Activated naive CD8-positive, alpha-beta T cell treated with anti-CD3 and anti-CD28 coated beads for 36 hours (primary cell): Measurements from ENCODE around the gene SPN. TPM values are rescaled to one million over a fixed set of nuclear protein-coding genes. Genes with fewer than 3 reads are reported as not detected.
A peak's percentile ranks its signal among the peaks of the same experiment; 100 is the strongest.
"Not testable (repeated sequence)": the region's sequence is repeated elsewhere in the genome, so short reads cannot be mapped to it uniquely, and the experiment has no call there.

ENCODE experiments used
- DNase-seq: peaks from one replicate; pipeline ENCODE4 v3.0.0; 2021
- H3K27ac Mint-ChIP-seq: one replicate; pipeline ENCODE4 v1.8.0; 2022; ENCODE audit warnings: mild to moderate bottlenecking, moderate library complexity, mixed read lengths
- H3K27me3 Mint-ChIP-seq: one replicate; pipeline ENCODE4 v1.8.0; 2022; ENCODE audit warnings: mild to moderate bottlenecking, mixed read lengths
- H3K36me3 Mint-ChIP-seq: one replicate; pipeline ENCODE4 v1.8.0; 2021; ENCODE audit warnings: mild to moderate bottlenecking, mixed read lengths
- H3K4me1 Mint-ChIP-seq: one replicate; pipeline ENCODE4 v1.8.0; 2021; ENCODE audit warnings: mixed read lengths
- H3K4me3 Mint-ChIP-seq: one replicate; pipeline ENCODE4 v1.8.0; 2022; ENCODE audit warnings: mild to moderate bottlenecking, moderate library complexity, mixed read lengths
- H3K9me3 Mint-ChIP-seq: one replicate; pipeline ENCODE4 v1.8.0; 2022; ENCODE audit warnings: mixed read lengths
- total RNA-seq, 2 experiments: library from RNA; stranded (reverse); gene quantifications; one replicate each; pipeline ENCODE4 v1.2.3, GENCODE V29; 2021

The SPN gene
- total RNA-seq, 2 experiments from 2014 or later, result 122 TPM

- no peaks in the 10 kb centered on the region for H3K36me3 Mint-ChIP-seq
- no peak for DNase-seq
- H3K4me3 Mint-ChIP-seq, result no peak overlapping the region
- no peaks in the 10 kb centered on the region for H3K9me3 Mint-ChIP-seq
- H3K4me1 Mint-ChIP-seq, result peaks cover 29% of the 10 kb centered on the region
- H3K27me3 Mint-ChIP-seq, result no peaks in the 10 kb centered on the region
- no peak overlapping the region for H3K27ac Mint-ChIP-seq
Measured at GRCh38 chr16:29699324-29700219, 36.5 kb downstream of the SPN start.

- peak; percentile 73 for DNase-seq
- Mint-ChIP-seq H3K27me3 (no peaks in the 10 kb centered on the region), H3K4me1 (peaks cover 29% of the 10 kb centered on the region), H3K4me3 (peak overlapping the region; percentile 59), H3K9me3 (no peaks in the 10 kb centered on the region), H3K27ac (peak overlapping the region; percentile 77), H3K36me3 (no peaks in the 10 kb centered on the region)
Measured at GRCh38 chr16:29700253-29700987, 37.4 kb downstream of the SPN start.

GRCh38 chr16:29701214-29701555, 38.1 kb downstream of the SPN start:
- H3K36me3 Mint-ChIP-seq, result no peaks in the 10 kb centered on the region
- H3K4me1 Mint-ChIP-seq, result peaks cover 29% of the 10 kb centered on the region
- no peak overlapping the region for H3K27ac Mint-ChIP-seq
- H3K27me3 Mint-ChIP-seq, result no peaks in the 10 kb centered on the region
- H3K4me3 Mint-ChIP-seq, result no peak overlapping the region
- DNase-seq, result no peak
- no peaks in the 10 kb centered on the region for H3K9me3 Mint-ChIP-seq

GRCh38 chr16:29702269-29702668, 39.2 kb downstream of the SPN start:
- peak overlapping the region; percentile 66 for H3K4me3 Mint-ChIP-seq
- H3K27me3 Mint-ChIP-seq, result no peaks in the 10 kb centered on the region
- DNase-seq, result no peak
- H3K9me3 Mint-ChIP-seq, result no peaks in the 10 kb centered on the region
- H3K4me1 Mint-ChIP-seq, result peaks cover 29% of the 10 kb centered on the region
- peak overlapping the region; percentile 88 for H3K27ac Mint-ChIP-seq
- no peaks in the 10 kb centered on the region for H3K36me3 Mint-ChIP-seq

GRCh38 chr16:29705030-29705429, 42.0 kb downstream of the SPN start:
- Mint-ChIP-seq H3K9me3 (no peaks in the 10 kb centered on the region), H3K27me3 (no peaks in the 10 kb centered on the region), H3K36me3 (no peaks in the 10 kb centered on the region), H3K27ac (no peak overlapping the region), H3K4me3 (no peak overlapping the region), H3K4me1 (peaks cover 33% of the 10 kb centered on the region)
- DNase-seq, result no peak

GRCh38 chr16:29707160-29707559, 44.1 kb downstream of the SPN start:
- not testable (repeated sequence) for H3K27ac Mint-ChIP-seq, DNase-seq, H3K36me3 Mint-ChIP-seq, H3K9me3 Mint-ChIP-seq, H3K4me3 Mint-ChIP-seq, H3K27me3 Mint-ChIP-seq
- peaks cover 22% of the 10 kb centered on the region for H3K4me1 Mint-ChIP-seq

GRCh38 chr16:29708917-29709600, 46.0 kb downstream of the SPN start:
- Mint-ChIP-seq H3K36me3 (no peaks in the 10 kb centered on the region), H3K27ac (no peak overlapping the region), H3K27me3 (no peaks in the 10 kb centered on the region), H3K4me1 (peaks cover 13% of the 10 kb centered on the region), H3K9me3 (no peaks in the 10 kb centered on the region), H3K4me3 (no peak overlapping the region)
- DNase-seq, result no peak

- not testable (repeated sequence) for DNase-seq, H3K27me3 Mint-ChIP-seq, H3K9me3 Mint-ChIP-seq, H3K4me3 Mint-ChIP-seq, H3K27ac Mint-ChIP-seq, H3K36me3 Mint-ChIP-seq
- peaks cover 13% of the 10 kb centered on the region for H3K4me1 Mint-ChIP-seq
Measured at GRCh38 chr16:29709657-29710056, 46.6 kb downstream of the SPN start.

- Mint-ChIP-seq H3K27ac (no peak overlapping the region), H3K4me3 (no peak overlapping the region)
Measured at GRCh38 chr16:29710227-29711219, 47.5 kb downstream of the SPN start.

GRCh38 chr16:29712809-29713208, 49.8 kb downstream of the SPN start:
- Mint-ChIP-seq H3K27me3 (no peaks in the 10 kb centered on the region), H3K36me3 (no peaks in the 10 kb centered on the region), H3K27ac (no peak overlapping the region), H3K4me3 (no peak overlapping the region), H3K9me3 (no peaks in the 10 kb centered on the region), H3K4me1 (peaks cover 13% of the 10 kb centered on the region)
- DNase-seq, result no peak

More at GRCh38 chr16:29710227-29711219, 47.5 kb downstream of the SPN start:
- no peaks in the 10 kb centered on the region for H3K36me3 Mint-ChIP-seq
- H3K9me3 Mint-ChIP-seq, result no peaks in the 10 kb centered on the region
- H3K27me3 Mint-ChIP-seq, result no peaks in the 10 kb centered on the region
- peaks cover 13% of the 10 kb centered on the region for H3K4me1 Mint-ChIP-seq
- DNase-seq, result no peak

GRCh38 chr16:29714396-29714795, 51.3 kb downstream of the SPN start:
- no peak for DNase-seq
- H3K27ac Mint-ChIP-seq, result no peak overlapping the region
- no peak overlapping the region for H3K4me3 Mint-ChIP-seq
- H3K36me3 Mint-ChIP-seq, result no peaks in the 10 kb centered on the region
- no peaks in the 10 kb centered on the region for H3K27me3 Mint-ChIP-seq
- H3K9me3 Mint-ChIP-seq, result no peaks in the 10 kb centered on the region
- peaks cover 13% of the 10 kb centered on the region for H3K4me1 Mint-ChIP-seq

- H3K4me3 Mint-ChIP-seq, result no peak overlapping the region
- DNase-seq, result no peak
- no peak overlapping the region for H3K27ac Mint-ChIP-seq
- H3K36me3 Mint-ChIP-seq, result no peaks in the 10 kb centered on the region
- H3K4me1 Mint-ChIP-seq, result peaks cover 9% of the 10 kb centered on the region
- H3K27me3 Mint-ChIP-seq, result no peaks in the 10 kb centered on the region
- H3K9me3 Mint-ChIP-seq, result no peaks in the 10 kb centered on the region
Measured at GRCh38 chr16:29714972-29715371, 51.9 kb downstream of the SPN start.

- DNase-seq, result no peak
- Mint-ChIP-seq H3K9me3 (no peaks in the 10 kb centered on the region), H3K27ac (no peak overlapping the region), H3K36me3 (no peaks in the 10 kb centered on the region), H3K4me3 (no peak overlapping the region), H3K4me1 (peaks cover 10% of the 10 kb centered on the region), H3K27me3 (no peaks in the 10 kb centered on the region)
Measured at GRCh38 chr16:29717113-29717512, 54.1 kb downstream of the SPN start.

GRCh38 chr16:29719063-29719462, 56.0 kb downstream of the SPN start:
- Mint-ChIP-seq H3K4me1 (peaks cover 15% of the 10 kb centered on the region), H3K36me3 (no peaks in the 10 kb centered on the region), H3K27me3 (no peaks in the 10 kb centered on the region), H3K9me3 (no peaks in the 10 kb centered on the region), H3K27ac (no peak overlapping the region), H3K4me3 (no peak overlapping the region)
- no peak for DNase-seq
